Measurements from ENCODE around the gene ADD2.

ADD2 gene

DNA sequence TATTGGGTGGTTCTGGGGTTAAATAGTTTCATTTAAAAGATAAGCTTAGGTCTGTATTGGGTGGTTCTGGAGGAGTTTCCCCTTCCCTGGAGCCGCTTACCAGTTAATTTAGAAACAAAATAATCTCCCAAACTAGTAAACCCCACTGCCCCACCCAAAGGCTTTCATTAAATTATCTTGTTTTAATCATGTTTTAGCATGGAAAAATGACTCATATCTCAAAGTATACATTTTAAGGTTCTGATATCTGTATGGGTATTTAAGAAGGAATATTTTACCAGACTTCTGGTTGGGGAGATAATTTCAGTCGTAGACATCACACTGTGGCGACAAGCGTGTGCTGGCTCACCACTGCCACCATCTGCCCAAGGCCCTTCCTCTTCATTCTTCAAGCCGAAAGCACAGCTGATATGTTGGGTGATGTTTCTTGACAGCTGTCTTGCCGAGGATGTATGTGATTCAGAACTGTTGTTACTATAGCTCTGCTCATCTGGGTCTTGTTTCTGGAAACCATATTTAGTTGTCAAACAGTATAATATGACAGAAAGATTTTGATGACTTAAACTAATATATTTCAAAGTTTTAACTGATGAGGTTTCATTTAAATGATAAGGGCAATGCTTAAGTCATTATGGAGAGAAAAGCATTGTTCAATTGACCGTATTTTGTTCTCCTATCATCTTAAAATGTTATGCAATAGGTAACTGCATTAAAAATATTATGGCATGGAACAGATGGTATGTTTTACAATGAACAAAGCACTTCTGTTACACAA, 17.3 kb upstream of the ADD2 start:
- DNase-seq = peak; percentile 38

DNA sequence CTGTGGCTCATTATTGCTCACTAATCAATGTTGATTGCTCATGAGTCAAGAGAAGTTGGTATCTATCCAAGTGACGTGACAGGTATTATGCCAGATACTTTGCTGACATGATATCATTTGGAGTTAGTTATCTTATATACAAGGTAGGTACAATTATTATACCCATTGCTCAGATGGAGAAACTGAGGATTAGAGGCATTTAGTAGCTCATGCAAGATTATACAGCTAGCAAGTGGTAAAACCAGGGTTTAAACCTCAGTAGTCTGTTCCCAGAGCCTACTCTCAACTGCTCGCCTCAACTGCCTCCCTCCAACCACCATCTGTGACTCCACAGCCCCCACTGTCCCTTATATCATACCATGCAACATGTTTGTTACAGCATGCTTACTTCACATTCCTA, 16.3 kb upstream of the ADD2 start:
- no peak for DNase-seq

DNA sequence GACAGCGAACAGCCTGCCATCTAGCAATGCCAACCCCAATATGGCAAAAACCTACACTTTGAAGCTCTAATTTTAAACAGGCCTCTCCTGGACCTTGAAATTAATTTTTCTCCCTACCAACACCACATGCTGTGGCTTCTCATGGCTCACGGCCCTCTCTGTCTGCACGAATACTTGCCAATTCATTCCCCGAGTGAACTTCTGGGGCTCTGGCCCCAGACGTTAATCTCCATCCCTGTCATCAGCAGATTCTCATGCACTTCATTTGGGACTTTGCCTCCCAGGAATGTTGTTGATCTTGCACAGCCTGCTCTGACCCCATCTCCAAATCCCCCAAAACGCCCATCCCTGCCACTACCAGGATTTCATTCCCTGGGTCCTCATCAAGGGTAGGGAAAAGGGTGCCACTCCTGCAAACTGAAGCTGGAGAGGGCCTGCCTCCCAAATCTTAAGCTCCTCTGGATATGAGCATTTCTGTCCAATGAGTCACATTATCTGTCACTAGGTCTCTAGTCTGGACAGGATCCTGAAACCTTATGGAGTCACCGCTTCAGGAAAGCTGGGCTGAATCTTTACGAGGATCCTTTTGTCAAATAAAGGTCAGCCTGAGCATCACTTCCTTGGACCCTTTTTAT, 12.0 kb upstream of the ADD2 start:
- DNase-seq = no peak

DNA sequence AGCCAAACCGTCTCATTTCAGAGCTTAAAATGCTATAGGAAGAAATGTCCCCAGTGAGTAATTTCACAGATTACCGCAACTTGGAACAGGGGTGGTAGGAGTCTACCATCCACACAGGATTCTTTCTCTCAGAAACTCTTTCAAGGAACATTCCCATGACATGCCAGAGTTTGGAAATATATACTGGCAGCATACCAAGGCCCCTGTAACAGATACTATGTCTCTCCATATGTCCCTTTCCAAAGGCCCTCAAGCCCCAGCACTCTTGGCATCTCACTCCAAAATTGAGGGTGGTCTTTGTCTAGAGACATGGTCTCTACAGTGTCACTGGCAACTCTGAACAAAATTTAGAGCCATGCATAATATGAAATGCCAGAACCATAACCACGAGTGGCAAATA, 11.5 kb upstream of the ADD2 start:
- DNase-seq = no peak

DNA sequence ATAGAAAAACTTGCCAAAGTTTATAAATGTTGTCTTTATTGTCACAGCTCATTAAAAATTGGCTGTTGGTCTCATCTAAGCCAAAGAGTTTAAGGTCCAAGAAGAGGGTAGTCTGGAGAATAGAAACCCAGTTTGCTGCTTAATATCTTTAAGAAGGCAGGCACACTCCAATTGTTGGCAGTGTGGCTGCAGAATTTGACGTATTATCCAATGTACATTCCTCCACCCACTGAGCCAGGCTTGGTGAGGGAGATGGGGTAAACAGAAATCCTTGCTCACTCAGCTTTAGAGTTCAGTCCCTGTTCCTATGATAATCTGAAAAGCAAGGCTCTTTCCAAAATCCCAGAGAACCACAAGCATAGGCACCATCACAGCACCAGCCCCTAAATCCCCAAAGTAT, 10.7 kb upstream of the ADD2 start:
- no peak for DNase-seq

DNA sequence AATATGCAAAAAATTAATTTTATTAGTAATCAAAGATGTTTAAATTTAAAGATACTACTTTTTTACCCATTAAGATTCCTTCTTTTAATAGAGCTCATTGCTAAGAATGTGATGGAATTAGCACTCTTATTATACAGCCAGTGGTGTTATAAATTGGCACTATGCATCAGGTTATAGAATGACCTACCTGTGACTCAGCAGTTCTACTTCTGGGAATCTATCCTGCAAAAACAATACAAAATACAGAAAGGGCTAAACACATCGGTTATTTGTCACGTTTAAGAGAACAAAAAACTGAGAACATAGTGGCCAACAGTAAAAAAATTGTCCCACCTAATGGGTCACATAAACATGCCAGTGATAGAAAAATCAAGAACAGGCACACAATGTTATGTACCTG, 9.4 kb upstream of the ADD2 start:
- DNase-seq = no peak

DNA sequence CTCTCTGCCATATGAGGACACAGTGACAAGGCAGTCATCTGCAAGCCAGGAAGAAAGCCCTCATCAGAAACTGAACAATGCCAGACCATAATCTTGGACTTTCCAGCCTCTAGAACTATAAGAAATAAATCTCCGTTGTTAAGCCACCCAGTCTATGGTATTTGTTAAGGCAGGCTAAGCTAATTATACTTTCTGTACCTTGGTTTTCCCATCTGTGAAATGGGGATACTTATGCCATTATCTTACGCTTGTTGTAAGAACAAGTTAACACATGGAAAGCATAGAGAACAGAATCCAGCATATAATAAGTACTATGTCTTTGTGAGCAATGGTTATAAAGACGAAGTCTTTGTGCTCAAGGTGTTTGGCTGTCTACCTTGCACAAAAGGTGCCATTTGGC, 8.3 kb upstream of the ADD2 start:
- DNase-seq = no peak

DNA sequence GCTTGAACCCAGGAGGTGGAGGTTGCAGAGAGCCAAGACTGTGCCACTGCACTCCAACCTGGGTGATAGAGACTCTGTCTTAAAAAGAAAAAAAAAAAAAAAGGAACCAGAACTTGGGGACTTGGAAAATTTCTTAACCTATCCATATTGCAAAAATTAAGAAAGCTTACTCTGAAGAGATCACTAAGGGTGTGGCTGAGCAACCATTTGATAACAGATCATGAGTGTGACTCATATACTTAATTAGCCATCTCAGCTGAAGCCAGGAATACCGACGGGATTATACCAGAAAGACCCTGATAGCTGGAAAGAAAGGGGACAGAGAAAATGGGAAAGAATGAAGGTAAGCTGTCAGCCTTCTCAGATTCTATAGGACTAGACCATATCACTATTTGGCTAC, 7.1 kb upstream of the ADD2 start:
- no peak for DNase-seq

DNA sequence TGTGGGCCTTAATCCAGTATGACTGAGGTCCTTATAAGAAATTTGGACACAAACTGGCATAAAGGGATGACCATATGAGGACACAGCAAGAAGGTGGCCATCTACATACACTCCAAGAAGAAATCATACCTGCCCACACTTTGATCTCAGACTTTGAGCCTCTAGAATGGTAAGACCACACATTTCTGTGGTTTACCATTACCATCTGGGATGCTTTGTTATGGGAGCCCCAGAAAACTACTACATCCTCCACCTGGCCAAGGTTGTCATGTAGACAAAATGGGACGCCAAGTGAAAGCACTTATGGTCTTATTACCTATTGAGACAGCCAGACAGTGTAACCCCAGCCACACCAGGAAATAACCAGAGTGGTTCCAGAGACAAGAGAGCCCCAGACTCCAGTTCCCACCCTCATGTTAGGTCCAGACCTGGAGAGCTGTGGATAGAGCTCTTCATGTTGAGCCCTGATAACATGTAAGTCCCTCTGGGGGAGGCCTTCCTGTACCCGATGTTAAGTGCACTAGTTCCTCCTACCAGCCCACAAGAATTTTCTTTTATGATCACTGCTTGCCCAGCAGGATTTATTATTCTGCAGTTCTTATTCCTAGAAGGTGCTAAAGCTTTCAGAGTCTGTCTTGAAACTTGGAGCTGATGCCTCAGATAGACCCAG, 4.6 kb upstream of the ADD2 start:
- no peak for DNase-seq

DNA sequence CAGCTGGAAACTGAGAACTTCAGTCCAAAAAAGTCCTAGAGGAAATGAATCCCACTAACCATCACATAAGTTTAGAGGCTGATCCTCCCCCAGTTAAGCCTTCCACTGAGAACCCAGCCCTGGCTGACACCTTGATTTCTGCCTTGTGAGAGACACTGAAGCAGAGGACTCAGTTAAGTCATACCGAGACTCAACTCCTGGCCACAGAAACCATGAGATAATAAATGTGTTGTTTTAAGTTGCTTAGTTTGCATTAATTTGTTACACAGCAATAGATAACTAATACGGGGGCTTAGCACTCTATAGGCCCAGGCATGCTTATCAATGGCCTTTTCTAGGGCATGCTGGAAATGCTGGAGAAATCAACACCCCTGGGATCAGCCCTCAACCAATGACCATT, 3.4 kb upstream of the ADD2 start:
- no peak for DNase-seq

DNA sequence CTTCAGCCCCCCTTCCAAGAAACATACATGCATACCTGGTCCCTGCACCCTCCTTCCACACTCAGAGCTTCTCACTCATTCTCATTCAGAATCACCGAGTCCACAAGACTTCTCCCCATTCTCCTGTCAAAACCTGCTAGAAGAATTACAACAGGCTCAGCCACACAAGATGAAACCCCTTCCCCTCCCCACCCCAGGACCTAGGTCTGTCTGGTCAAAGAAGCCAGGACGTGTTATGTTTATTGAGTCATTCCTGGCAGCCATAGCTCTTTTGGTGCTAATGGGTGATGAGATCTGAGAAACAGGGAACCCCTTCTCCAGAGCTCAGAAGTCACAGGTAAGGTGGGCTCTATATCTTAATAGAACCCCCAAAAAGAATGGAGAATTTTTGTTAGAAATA, 1.4 kb upstream of the ADD2 start:
- DNase-seq = no peak

DNA sequence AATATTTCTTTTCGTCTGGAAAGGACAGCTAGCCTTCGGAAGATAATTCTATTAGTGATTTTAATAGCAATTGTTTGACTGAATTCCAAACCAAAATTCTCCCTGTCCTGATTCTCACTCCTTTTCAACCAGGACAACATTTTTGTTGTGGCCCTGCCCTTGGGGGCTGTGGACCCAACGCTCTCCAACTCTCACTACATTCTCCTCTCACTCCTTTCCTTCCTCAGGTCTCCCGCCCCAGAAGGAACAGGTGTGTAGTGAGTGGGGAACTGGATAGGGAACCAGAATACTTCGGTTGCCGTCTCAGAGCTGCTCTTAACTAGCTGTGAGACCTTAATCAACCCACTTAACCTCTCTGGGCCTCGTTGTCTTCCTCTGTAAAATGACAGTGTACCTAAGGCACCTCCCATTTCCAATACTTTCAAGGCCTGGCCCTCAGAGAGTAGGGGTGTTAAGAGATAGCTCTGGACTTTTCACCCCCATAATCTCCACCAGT, 638 bp upstream of the ADD2 start:
- DNase-seq = no peak

DNA sequence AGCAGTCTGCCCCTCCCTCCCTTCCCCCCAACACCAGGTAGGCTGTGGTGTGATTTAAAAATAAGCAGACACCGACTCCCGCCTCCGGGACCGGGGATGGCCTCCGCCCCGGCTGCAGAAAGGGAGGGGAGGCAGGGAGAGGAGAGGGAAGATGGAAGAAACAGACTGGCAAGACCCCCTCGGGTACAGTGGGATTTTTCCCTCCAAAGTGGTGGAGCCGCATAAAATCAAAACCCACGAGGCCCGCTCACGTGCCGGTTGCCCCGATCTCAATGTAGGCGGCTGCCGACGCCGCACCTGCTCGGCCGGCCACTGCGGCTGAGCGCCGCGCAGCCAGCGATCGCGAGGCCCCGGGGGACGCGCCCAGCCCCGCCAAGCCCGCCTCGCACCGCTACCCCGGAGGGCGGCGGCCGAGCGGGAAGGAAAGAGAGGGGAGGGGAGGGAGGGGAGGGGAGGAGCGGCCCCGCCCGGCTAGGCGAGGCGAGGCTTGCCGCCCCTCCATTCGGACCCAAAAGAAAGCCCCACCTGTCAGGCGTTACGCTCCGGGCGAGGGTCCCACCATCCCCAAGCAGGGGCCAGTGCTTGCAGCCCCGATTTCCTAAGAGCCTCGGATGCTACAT, 811 bp downstream of the ADD2 start:
- no peak for DNase-seq

DNA sequence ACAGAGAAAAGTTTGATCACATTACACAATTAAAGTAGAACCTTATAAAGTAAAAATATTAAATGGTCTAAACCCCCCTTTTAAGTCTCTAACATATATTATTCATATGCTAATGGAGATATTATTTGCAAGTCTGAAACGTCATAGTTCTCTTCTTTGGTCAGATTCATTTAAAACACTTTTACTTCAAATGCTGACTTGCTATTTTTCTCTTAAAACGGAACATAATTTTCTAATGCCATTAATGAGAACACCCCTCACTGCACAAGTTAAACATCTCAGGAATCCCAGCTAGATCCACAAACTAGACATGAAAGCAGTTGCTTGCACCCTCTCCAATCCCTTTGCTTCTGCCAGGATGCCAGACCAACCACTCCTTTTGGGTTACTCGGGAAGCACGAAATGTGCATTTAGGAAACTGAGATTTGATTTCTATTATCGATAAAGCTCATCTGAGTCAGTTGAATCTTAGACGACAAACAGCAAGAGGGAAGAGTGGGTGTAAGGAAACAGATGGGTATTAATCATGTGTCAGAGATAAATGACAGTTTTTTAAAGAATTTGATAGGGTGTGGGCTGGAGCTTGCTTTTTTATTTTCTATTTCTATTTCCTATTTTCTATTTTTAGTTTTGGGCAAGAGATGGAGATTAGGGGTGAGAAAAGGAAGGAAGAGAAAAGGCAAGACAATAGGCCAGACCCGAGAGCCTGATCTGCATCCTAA, 1.5 kb downstream of the ADD2 start:
- DNase-seq = no peak

DNA sequence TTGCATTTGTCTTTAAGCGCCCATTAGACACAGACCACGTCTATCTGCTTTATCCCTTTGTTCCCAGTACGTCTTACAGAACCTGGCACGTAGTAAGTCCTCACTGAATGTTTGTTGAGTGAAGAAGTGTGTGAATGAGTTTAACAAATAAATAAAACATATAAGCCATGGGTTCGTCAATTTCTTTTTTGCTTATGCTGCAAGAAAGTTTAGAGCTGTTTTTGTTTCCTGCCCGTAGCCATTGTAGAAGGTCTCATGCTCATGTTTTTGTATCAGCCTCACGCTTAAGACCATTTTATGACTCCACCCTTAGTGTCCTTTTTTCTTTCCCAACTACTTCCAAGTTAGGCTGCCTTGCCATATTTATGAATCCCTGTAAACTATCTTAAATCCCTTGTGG, 2.5 kb downstream of the ADD2 start:
- no peak for DNase-seq

DNA sequence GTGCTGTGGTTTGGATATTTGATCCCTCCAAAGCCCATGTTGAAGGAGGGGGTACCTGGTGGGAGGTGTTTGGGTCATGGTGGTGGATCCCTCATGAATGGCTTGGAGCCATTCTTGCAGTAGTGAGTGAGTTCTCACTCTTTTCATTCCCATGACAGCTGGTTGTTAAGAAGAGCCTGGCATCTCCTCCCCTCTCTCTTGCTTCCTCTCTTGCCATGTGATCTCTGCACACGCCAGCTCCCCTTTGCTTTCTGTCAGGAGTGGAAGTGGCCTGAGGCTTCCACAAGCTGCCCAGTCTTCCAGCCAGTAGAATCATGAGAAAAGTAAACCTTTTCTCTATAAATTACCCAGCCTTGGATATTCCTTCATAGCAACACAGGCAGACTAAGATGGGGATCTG, 8.6 kb downstream of the ADD2 start:
- DNase-seq = no peak

DNA sequence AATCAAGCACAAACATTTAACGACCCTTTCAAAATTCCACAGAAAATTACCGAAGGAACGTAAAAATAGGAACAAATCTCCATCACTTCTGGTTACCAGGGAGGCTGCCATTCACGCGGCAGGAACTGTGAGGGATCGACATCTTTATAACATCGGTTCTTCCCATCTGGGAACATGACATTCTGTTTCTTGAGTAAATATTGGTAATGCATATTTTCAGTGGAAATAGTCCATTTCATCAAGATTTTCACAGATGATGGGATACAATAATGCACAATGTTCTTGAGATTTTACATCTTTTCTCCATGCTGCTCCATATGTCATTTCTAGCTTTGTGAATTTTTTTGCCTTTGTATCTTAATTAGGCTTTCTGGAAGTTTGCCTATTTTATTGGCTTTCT, 10.0 kb downstream of the ADD2 start:
- DNase-seq = no peak

DNA sequence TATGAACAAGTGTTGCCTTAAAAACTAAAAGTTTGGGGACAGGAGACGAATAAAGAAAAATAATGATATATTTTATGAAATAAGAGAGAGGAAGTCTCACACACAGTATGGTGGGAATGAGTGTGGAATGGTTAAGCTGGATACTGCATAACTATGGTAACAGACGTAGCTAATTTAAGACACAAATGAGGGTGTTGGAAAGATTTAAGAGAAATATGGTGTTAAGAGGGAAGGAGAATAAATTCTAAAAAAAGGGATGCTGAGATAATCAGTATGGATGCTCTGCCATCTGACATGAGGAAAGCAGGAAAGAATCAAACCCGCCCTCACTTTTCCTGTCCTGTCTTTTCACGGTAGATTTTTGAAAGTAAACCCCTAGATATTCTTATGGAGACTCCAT, 10.6 kb downstream of the ADD2 start:
- no peak for DNase-seq

DNA sequence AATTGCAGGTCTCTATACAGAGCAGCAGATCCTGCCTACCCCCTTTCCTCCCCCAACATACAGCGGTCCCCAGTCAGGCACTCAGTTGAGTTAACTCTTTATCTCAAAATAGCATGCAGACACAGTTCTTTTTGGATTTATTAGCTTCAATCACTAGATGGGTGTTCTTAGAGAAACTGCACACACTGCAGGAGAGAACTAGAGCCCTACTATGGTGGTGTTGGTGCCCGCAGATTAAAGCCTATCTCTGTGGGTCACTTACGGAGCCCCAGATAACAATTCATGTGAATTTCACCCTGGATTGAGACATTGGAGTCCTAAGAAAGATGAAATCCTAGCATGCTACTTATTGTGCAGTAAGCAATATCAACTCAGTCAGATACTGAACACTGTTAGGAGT, 11.9 kb downstream of the ADD2 start:
- no peak for DNase-seq

DNA sequence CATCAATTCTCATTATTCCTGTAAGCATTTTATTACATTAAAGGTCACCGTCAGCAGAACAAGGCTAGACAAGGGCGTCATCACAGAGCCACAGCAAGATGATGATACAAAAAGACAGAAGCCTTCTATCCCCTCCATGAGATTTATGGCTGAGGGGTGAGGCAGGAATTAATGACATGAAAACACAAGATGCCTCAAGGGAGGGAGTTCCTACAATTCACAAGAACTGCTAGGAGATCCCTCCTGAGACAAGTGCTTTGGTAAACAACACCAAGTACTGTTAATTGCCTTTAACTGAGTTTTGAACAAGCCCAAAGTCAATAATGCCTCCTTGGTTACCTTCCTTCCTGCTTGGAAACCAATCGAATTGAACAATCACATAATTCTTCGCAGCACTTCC, 14.1 kb downstream of the ADD2 start:
- DNase-seq = no peak

DNA sequence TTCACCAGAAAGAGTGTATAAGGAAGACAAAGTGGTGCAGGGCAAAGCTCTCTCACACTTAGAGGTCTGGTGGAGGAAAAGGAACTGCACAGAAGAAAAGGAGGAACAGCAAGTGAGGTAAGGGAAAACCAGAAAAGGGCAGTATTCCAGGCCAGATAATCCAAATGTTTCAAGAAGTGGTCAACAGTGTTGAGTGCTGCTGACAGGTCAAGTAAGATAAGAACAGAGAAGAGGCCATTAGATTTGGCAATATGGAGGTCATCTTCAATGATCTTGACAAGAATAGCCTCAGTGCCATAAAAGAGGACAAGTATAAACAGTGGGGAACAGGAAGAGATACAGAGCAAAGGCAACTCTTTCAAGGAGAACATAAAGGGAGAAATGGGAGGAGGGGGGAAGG, 15.0 kb downstream of the ADD2 start:
- no peak for DNase-seq

DNA sequence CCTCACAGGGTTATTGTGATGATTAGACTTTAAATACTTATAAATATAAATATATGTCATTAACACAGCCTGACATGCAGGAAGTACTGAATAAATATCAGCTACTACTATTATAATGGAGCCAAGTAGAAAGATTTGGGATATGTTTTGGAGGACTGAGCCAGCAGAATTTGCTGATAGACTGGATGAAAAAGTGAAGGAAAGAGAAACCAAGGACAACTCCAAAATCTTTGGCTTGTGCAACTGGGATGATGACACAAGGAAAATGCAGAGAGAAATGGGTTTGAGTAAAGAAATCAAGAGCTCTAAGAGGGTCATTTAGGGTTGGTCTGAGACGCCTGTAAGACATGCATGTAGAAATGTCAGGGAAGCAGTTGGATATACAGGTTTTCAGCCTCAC, 15.6 kb downstream of the ADD2 start:
- no peak for DNase-seq

DNA sequence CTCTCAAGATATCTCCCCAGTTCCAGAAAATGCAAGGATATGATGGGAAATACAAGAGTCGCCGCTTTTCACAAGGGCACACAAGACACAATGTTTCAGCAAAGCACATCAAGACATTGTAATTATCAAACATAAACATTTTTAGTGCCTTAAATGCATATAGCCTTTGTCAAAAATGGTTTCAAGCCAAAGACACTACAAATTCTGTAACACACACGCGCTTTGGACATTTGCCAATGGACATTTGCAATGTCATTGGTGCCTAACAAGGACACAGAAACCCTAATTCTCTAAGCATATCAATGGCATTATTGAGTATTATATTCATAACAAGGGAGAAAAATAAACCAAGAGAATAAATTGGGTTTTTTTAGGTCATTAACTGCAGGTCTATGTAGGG, 16.1 kb downstream of the ADD2 start:
- DNase-seq = no peak

Measured in NCI-H446 treated with DMSO at 0.1 percent for 48 hours (cell line).